Lung (tissue), 16 donors: Measurements from ENCODE around the gene YJU2. TPM values are rescaled to one million over a fixed set of nuclear protein-coding genes. Genes with fewer than 3 reads are reported as not detected.

Experiments
- ATAC-seq: fragments of 200-7000 bp; cut with Tn5 transposase; one replicate; pipeline ENCODE4 v1.9.1; 2020; ENCODE audit warnings: moderate number of reproducible peaks; ENCODE audit not compliant: insufficient read depth, low FRiP score
- DNase-seq, 3 donors: peaks; one replicate each; pipeline ENCODE4 v3.0.0-alpha.2; 2013 to 2017
- H3K27ac ChIP-seq, 2 donors: one replicate each; pipeline ENCODE4 v1.5.1; 2013; ENCODE audit warnings: mild to moderate bottlenecking in 2 of 2, moderate library complexity in 2 of 2, control low read depth in 1 of 2, inconsistent platforms in 1 of 2, low read depth in 1 of 2, low read length in 1 of 2
- H3K27me3 ChIP-seq, 3 donors: one replicate each; pipeline ENCODE4 v1.5.1; 2013; ENCODE audit warnings: low read length in 2 of 3; ENCODE audit not compliant: control insufficient read depth in 3 of 3, insufficient read depth in 3 of 3
- H3K36me3 ChIP-seq, 4 donors: one replicate each; pipeline ENCODE4 v1.5.1; 2013; ENCODE audit warnings: low read length in 4 of 4, mild to moderate bottlenecking in 1 of 4, moderate library complexity in 1 of 4; ENCODE audit not compliant: control insufficient read depth in 4 of 4, insufficient read depth in 4 of 4
- H3K4me1 ChIP-seq, 5 donors: one replicate each; pipeline ENCODE4 v1.5.1; 2013; ENCODE audit warnings: low read length in 5 of 5, mild to moderate bottlenecking in 2 of 5, moderate library complexity in 1 of 5; ENCODE audit not compliant: control insufficient read depth in 5 of 5, insufficient read depth in 5 of 5
- H3K4me3 ChIP-seq: one replicate; pipeline ENCODE4 v1.5.1; 2013; ENCODE audit warnings: mild to moderate bottlenecking, control low read depth, moderate library complexity
- H3K9ac ChIP-seq, 2 donors: one replicate each; pipeline ENCODE4 v1.5.1; 2013; ENCODE audit warnings: low read length in 2 of 2, control low read depth in 1 of 2; ENCODE audit not compliant: insufficient read depth in 1 of 2
- H3K9me3 ChIP-seq, 4 donors: one replicate each; pipeline ENCODE4 v1.5.1; 2013; ENCODE audit warnings: low read length in 3 of 4, mild to moderate bottlenecking in 1 of 4, moderate library complexity in 1 of 4; ENCODE audit not compliant: control insufficient read depth in 4 of 4, insufficient read depth in 3 of 4
- WGBS, 2 donors: extraction: QIAGEN DNeasy Blood & Tissue Kit; methylation state at CpG; one replicate each; pipeline ENCODE4 v1.1.7; 2013; 5-methylcytosine and 5-hydroxymethylcytosine counted together
- long read RNA-seq, 5 donors: transcript quantifications; one replicate each; lab custom pipeline, GENCODE V29; 2026
- polyA plus RNA-seq, 2 donors: library from polyadenylated mRNA; stranded (reverse); fragments of 200-250 nt; gene quantifications; one replicate each; pipeline ENCODE4 v1.2.1, GENCODE V29; 2013
- total RNA-seq, 2 donors: library from RNA; depleted of rRNA in 1 of 2; stranded (reverse); fragments of >200 nt in 1 of 2; gene quantifications; one replicate each; pipeline ENCODE4 v1.2.1, GENCODE V29; 2014 to 2021
- TF ChIP-seq, protein P1 (sequence below): IDR thresholded peaks from 2 replicates; pipeline ENCODE4 v1.5.1; 2012; ENCODE audit warnings: mild to moderate bottlenecking; ENCODE audit errors: control extremely low read depth, extremely low read depth
- donor health status: control.
- donor health status: control.
- donor health status: Bipolar disorder and iron deficiency.
- donor health status: healthy.
- donor health status: DM: yes; HTN: yes; CAD: no.

The YJU2 gene
- total RNA-seq (10 to 100 TPM; 11.2 to 24.1 TPM), polyA plus RNA-seq (10 to 100 TPM; 28.9 to 44.2 TPM)
- long read RNA-seq, donor 1, transcript YJU2-201 (8 exons, 1,434 nt): major isoform, 6 of 6 reads
- long read RNA-seq, donor 1, partial matches to known transcripts: 0 of 6 reads
- long read RNA-seq, donor 1, other reads (novel, unspliced or antisense): 0 of 6 reads
- long read RNA-seq, donor 2, partial matches to known transcripts: 5 of 15 reads
- long read RNA-seq, donor 2, other reads (novel, unspliced or antisense): 9 of 15 reads
- long read RNA-seq, donor 3, partial matches to known transcripts: 0 of 2 reads
- long read RNA-seq, donor 3, other reads (novel, unspliced or antisense): 0 of 2 reads
- long read RNA-seq, donor 4, partial matches to known transcripts: 0 of 2 reads
- long read RNA-seq, donor 4, other reads (novel, unspliced or antisense): 0 of 2 reads
- long read RNA-seq, donor 5, transcript YJU2-201 (8 exons, 1,434 nt): major isoform, 7 of 12 reads
- long read RNA-seq, donor 5, partial matches to known transcripts: 5 of 12 reads
- long read RNA-seq, donor 5, other reads (novel, unspliced or antisense): 0 of 12 reads

DNA sequence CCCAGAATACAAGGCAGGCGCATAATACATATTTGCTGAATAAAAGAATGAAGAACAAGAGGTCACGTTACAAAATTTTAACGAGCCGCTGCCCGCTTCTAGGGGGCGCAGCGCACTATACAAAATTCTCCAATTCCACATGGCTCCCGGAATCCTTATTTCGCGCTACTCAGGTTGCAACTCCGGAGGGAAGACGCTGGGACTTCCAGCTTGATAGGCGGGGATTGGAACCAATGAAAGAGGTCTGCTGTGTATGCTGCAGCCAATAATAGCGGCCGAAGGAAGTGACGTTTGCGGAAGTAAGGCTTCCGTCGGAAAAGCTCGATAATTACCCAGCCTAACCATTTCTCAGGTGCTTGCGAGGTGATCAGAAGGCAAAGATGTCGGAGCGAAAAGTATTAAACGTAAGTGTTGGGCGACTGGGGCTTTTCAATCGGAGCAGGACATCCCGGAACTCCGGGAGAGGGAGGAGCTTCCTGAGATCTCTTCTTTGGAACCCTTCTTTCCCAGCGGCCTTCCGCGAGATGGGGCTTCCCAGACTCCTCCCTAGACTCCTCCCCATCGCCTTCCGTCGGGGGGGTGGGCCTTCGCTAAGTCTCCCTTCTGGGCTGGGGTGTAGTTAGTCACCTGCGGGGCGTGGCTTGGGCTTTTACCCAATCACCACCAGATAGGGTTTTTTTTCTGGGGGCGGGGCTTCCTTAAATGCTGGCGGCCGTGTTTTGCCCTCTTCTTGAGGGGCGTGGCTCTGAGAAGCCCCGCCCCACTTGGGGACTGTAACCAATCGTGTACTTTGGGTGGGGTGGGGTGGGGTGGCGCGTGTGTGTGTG is at the start of gene YJU2:
Gene YJU2, plus strand, starts transcription at position 314 of the 827 bp plus-strand sequence. Its CDS starts 67 bp downstream, at position 381.
- TF ChIP-seq, protein P1, sequence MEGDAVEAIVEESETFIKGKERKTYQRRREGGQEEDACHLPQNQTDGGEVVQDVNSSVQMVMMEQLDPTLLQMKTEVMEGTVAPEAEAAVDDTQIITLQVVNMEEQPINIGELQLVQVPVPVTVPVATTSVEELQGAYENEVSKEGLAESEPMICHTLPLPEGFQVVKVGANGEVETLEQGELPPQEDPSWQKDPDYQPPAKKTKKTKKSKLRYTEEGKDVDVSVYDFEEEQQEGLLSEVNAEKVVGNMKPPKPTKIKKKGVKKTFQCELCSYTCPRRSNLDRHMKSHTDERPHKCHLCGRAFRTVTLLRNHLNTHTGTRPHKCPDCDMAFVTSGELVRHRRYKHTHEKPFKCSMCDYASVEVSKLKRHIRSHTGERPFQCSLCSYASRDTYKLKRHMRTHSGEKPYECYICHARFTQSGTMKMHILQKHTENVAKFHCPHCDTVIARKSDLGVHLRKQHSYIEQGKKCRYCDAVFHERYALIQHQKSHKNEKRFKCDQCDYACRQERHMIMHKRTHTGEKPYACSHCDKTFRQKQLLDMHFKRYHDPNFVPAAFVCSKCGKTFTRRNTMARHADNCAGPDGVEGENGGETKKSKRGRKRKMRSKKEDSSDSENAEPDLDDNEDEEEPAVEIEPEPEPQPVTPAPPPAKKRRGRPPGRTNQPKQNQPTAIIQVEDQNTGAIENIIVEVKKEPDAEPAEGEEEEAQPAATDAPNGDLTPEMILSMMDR: peak; percentile 49
- WGBS, 2 donors: 0% methylated on average over 43 to 45 of the region's 45 CpGs
- Histone ChIP-seq H3K9ac (peak within 1 kb of the TSS; percentile 74 to 91), H3K27ac (peak within 1 kb of the TSS; percentile 93 to 98), H3K27me3 (no peaks in the 10 kb centered on the region), H3K9me3 (no peaks in the 10 kb centered on the region), H3K36me3 (peaks cover 11 to 27% (median 21%) of the 10 kb centered on the region in 4 donors), H3K4me3 (peak within 1 kb of the TSS; percentile 72), H3K4me1 (peaks cover 0 to 6% (median 0%) of the 10 kb centered on the region in 5 donors)
- ATAC-seq (peak; percentile 98), DNase-seq (peak; percentile 99)

DNA sequence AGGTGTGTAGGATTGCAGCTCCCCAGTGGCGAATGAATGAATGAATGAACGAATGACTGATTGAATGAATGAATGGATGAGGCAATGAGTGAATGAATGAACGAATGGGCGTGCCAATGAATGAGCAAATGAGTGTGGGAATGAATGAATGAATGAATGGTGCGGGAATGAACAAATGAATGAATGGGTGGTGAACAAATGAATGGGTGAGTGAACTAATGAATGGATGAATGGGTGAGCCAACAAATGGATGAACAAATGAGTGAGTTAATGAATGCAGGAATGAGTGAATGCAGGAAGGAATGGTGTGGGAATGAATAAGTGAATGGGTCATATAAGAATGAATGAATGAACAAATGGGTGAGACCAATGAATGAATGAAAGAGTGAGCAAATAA is 49.7 kb upstream of the YJU2 start:
- 84 to 85% methylated on average over 5 of the region's 5 CpGs for WGBS, 2 donors
- Histone ChIP-seq H3K9me3 (peaks cover 0 to 2% (median 0%) of the 10 kb centered on the region in 4 donors), H3K36me3 (no peaks in the 10 kb centered on the region), H3K27ac (no peak overlapping the region), H3K4me1 (peaks cover 0 to 2% (median 0%) of the 10 kb centered on the region in 5 donors), H3K4me3 (no peak overlapping the region), H3K9ac (no peak overlapping the region), H3K27me3 (peaks cover 14 to 29% (median 16%) of the 10 kb centered on the region in 3 donors)
- no peak for ATAC-seq
- DNase-seq: no peak
- TF ChIP-seq, protein P1: no peak

DNA sequence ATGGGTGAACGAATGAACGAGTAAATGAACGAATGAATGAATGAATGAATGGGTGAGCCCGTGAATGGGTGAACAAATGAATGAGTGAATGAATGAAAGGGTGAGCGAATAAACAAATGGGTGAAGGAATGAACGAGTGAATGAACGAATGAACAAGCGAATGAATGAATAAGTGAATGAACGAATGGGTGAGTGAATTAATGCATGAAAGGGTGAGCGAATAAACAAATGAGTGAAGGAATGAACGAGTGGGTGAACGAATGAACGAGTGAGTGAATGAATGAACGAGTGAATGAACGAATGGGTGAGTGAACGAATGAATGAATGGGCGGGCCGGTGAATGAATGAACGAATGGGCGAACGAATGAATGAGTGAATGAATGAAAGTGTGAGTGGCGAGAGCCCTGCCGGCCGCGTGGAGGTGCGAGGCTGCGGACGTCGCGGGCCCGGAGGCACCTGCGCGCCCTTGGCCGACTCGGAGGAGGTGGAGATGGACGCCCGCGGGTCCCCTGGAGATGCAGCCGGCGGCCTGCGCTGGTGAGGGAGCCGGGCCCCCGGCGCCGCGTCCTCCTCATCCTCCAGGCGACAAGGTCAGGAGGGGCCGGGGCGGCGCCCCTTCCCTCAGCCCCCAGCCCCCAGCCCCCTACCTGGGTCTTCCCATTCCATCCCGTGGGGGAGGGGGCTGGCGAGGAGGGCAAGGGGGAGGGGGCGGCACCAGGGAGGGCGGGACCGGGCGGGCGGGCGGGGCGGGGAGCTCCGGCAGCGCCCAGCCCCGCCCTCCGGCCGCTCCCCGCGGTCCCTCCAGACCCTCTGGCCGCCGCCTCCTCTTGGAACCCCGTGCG is 49.0 kb upstream of the YJU2 start:
- DNase-seq (peak in 2 of 3 donors; percentile 11 to 33), ATAC-seq (no peak)
- Histone ChIP-seq H3K9ac (no peak overlapping the region), H3K4me1 (peaks cover 0 to 2% (median 0%) of the 10 kb centered on the region in 5 donors), H3K9me3 (peaks cover 0 to 2% (median 0%) of the 10 kb centered on the region in 4 donors), H3K27ac (no peak overlapping the region), H3K27me3 (peaks cover 14 to 29% (median 16%) of the 10 kb centered on the region in 3 donors), H3K4me3 (no peak overlapping the region), H3K36me3 (no peaks in the 10 kb centered on the region)
- WGBS, 2 donors: 17 to 26% methylated on average over 36 to 66 of the region's 70 CpGs
- TF ChIP-seq, protein P1: no peak
